Nephron (organoid): ENCODE data around the gene ZNF569.

ENCODE experiments used
- H3K27ac Mint-ChIP-seq, 3 experiments: 2 replicates each; pipeline ENCODE4 v1.8.0; 2020; ENCODE audit warnings: mixed read lengths in 3 of 3, mild to moderate bottlenecking in 2 of 3, moderate library complexity in 1 of 3
- H3K27me3 Mint-ChIP-seq: 2 replicates; pipeline ENCODE4 v1.8.0; 2021; ENCODE audit warnings: low read depth, mild to moderate bottlenecking, moderate library complexity, mixed read lengths
- H3K36me3 Mint-ChIP-seq: 2 replicates; pipeline ENCODE4 v1.8.0; 2020; ENCODE audit warnings: low read depth, mixed read lengths
- H3K4me1 Mint-ChIP-seq: 2 replicates; pipeline ENCODE4 v1.8.0; 2020; ENCODE audit warnings: mixed read lengths
- H3K4me3 Mint-ChIP-seq, 3 experiments: 2 replicates each; pipeline ENCODE4 v1.8.0; 2020; ENCODE audit warnings: mild to moderate bottlenecking in 3 of 3, mixed read lengths in 3 of 3, moderate library complexity in 2 of 3
- H3K9me3 Mint-ChIP-seq: 2 replicates; pipeline ENCODE4 v1.8.0; 2020; ENCODE audit warnings: mixed read lengths
- CTCF ChIP-seq, 3 experiments: fragments of 200-600 bp; sonication (generic); IDR thresholded peaks; one replicate each; pipeline ENCODE4 v1.5.0; 2021; ENCODE audit warnings: antibody characterized with exemption in 3 of 3; ENCODE audit not compliant: unreplicated experiment in 3 of 3

Gene ZNF569

GRCh38 chr19:37506387-37507166 is 39.3 kb upstream of the ZNF569 start, which contains the start of gene ZNF793:
Gene ZNF793 (plus strand): TSS chr19:37506939. CDS start chr19:37523440, 16,501 bp downstream.
- H3K4me1 Mint-ChIP-seq = no peaks in the 10 kb centered on the region
- H3K36me3 Mint-ChIP-seq = peaks cover 57% of the 10 kb centered on the region
- no peak for TF ChIP-seq CTCF (IDR thresholded peaks at IDR 0.05; ENCODE audit: unreplicated experiment in 3 of 3)
- peaks cover 20% of the 10 kb centered on the region for H3K9me3 Mint-ChIP-seq
- H3K27me3 Mint-ChIP-seq = no peaks in the 10 kb centered on the region
- H3K27ac Mint-ChIP-seq = no peak within 1 kb of the TSS
- H3K4me3 Mint-ChIP-seq = no peak within 1 kb of the TSS

GRCh38 chr19:37505958-37506386 is 38.7 kb upstream of the ZNF569 start:
- Mint-ChIP-seq H3K9me3 (peaks cover 22% of the 10 kb centered on the region), H3K4me1 (no peaks in the 10 kb centered on the region), H3K27me3 (no peaks in the 10 kb centered on the region), H3K36me3 (peaks cover 54% of the 10 kb centered on the region), H3K27ac (no peak overlapping the region), H3K4me3 (no peak overlapping the region)
- no peak for TF ChIP-seq CTCF (IDR thresholded peaks at IDR 0.05; ENCODE audit: unreplicated experiment in 3 of 3)

GRCh38 chr19:37492213-37492612 is 25.0 kb upstream of the ZNF569 start:
- peaks cover 25% of the 10 kb centered on the region for H3K36me3 Mint-ChIP-seq
- H3K4me1 Mint-ChIP-seq = no peaks in the 10 kb centered on the region
- no peak overlapping the region for H3K27ac Mint-ChIP-seq
- H3K27me3 Mint-ChIP-seq = no peaks in the 10 kb centered on the region
- H3K4me3 Mint-ChIP-seq = no peak overlapping the region
- H3K9me3 Mint-ChIP-seq = peaks cover 55% of the 10 kb centered on the region
- no peak for TF ChIP-seq CTCF (IDR thresholded peaks at IDR 0.05; ENCODE audit: unreplicated experiment in 3 of 3)

- Mint-ChIP-seq H3K4me1 (no peaks in the 10 kb centered on the region), H3K9me3 (peaks cover 72% of the 10 kb centered on the region), H3K27me3 (no peaks in the 10 kb centered on the region), H3K36me3 (peaks cover 94% of the 10 kb centered on the region), H3K27ac (no peak overlapping the region), H3K4me3 (no peak overlapping the region)
- TF ChIP-seq CTCF (IDR thresholded peaks at IDR 0.05; ENCODE audit: unreplicated experiment in 3 of 3) = no peak
These were observed 17.3 kb upstream of the ZNF569 start for GRCh38 chr19:37484406-37485168.

GRCh38 chr19:37472165-37472564 is 4.9 kb upstream of the ZNF569 start:
- Mint-ChIP-seq H3K27ac (no peak overlapping the region), H3K4me1 (peaks cover 26% of the 10 kb centered on the region), H3K36me3 (peaks cover 50% of the 10 kb centered on the region), H3K27me3 (no peaks in the 10 kb centered on the region), H3K4me3 (no peak overlapping the region), H3K9me3 (peaks cover 37% of the 10 kb centered on the region)
- TF ChIP-seq CTCF (IDR thresholded peaks at IDR 0.05; ENCODE audit: unreplicated experiment in 3 of 3) = no peak
